ENCODE results near the gene SSUH2. TPM values are rescaled to one million over a fixed set of nuclear protein-coding genes. Genes with fewer than 3 reads are reported as not detected.
A peak's percentile ranks its signal among the peaks of the same experiment; 100 is the strongest.

The SSUH2 gene
- total and polyA plus RNA-seq, 2 of the 4 experiments (the other 2 are of a cell fraction), result 0.10 TPM; not detected in 1

GRCh38 chr3:8618950-8619349 lies 25.6 kb downstream of the SSUH2 start:
- Histone ChIP-seq H3K56ac (ENCODE audit: extremely low read depth, insufficient read depth, low read length) (no peak overlapping the region), H2BK120ac (ENCODE audit: low read depth, low read length) (peak overlapping the region; percentile 82), H3K27ac (ENCODE audit: insufficient read depth, low read length) (peak overlapping the region; percentile 33; the same call in 1 of the 2 replicates), H4K91ac (ENCODE audit: insufficient read depth, low read depth, low read length) (peak overlapping the region; percentile 80), H3K23ac (ENCODE audit: low read depth, low read length) (no peak overlapping the region), H3K9me1 (ENCODE audit: insufficient read depth, low read length) (peaks cover 12% of the 10 kb centered on the region), H3K14ac (replicated peaks; ENCODE audit: low read depth, low read length) (peak overlapping the region; percentile 22; the same call in 1 of the 2 replicates), H2BK5ac (ENCODE audit: low read depth, low read length, poor library complexity, severe bottlenecking) (peak overlapping the region; percentile 61), H4K20me1 (ENCODE audit: insufficient read depth, low read length) (no peaks in the 10 kb centered on the region), H3K9me3 (ENCODE audit: control insufficient read depth, insufficient read depth, low read length) (0 out of 2 replicates have a peak, but pooled peaks cover 2% of the 10 kb centered on the region), H3K36me3 (ENCODE audit: control insufficient read depth, insufficient read depth, low read length) (no peaks in the 10 kb centered on the region), H2BK20ac (ENCODE audit: low read depth, low read length) (peak overlapping the region; percentile 74), H3K4me3 (ENCODE audit: insufficient read depth, low read depth, low read length) (no peak overlapping the region), H4K8ac (ENCODE audit: low read depth in 2 of 2, low read length in 2 of 2) (peak overlapping the region in 1 of 2 experiments; percentile 20; a peak in 3 of 4 replicates), H2AK5ac (ENCODE audit: low read depth, low read length) (peak overlapping the region; percentile 39; the same call in 1 of the 2 replicates), H3K79me1 (ENCODE audit: low read depth in 1 of 2, low read length in 2 of 2) (no peaks in the 10 kb centered on the region), H3K4me1 (ENCODE audit: control insufficient read depth, insufficient read depth, low read length) (peaks cover 25% of the 10 kb centered on the region), H2AFZ (replicated peaks; ENCODE audit: low read length, poor library complexity) (no peak overlapping the region), H3K4me2 (ENCODE audit: low read depth, low read length) (no peak overlapping the region), H4K5ac (ENCODE audit: low read depth, low read length) (peak overlapping the region; percentile 87), H3K18ac (ENCODE audit: low read depth, low read length) (peak overlapping the region; percentile 63), H2BK15ac (ENCODE audit: low read depth, low read length) (peak overlapping the region; percentile 62; the same call in 1 of the 3 replicates), H3K9ac (ENCODE audit: low read depth, low read length) (no peak overlapping the region), H3K27me3 (ENCODE audit: control insufficient read depth, insufficient read depth, low read length) (no peaks in the 10 kb centered on the region), H2AK9ac (replicated peaks; ENCODE audit: low read depth, low read length, poor library complexity) (no peak overlapping the region), H3K4ac (ENCODE audit: low read depth, low read length) (peak overlapping the region; percentile 71)
- no TSS peak for BruUV-seq (replicated peaks)
- TF ChIP-seq CEBPB (IDR thresholded peaks at IDR 0.05; ENCODE audit: low read depth, low read length) (no peak), FOS (IDR thresholded peaks at IDR 0.05; ENCODE audit: low read depth, low read length) (no peak), RCOR1 (IDR thresholded peaks at IDR 0.05; ENCODE audit: insufficient replicate concordance, low read length) (no peak), POLR2A (IDR thresholded peaks at IDR 0.05; ENCODE audit: low read depth, low read length) (no peak), MAZ (IDR thresholded peaks at IDR 0.05; ENCODE audit: borderline replicate concordance, low read depth, low read length) (no peak), BHLHE40 (IDR thresholded peaks at IDR 0.05; ENCODE audit: low read depth, low read length) (no peak), RAD21 (IDR thresholded peaks at IDR 0.05; ENCODE audit: low read length) (no peak), MAFK (IDR thresholded peaks at IDR 0.05; ENCODE audit: low read depth, low read length) (no peak), MXI1 (IDR thresholded peaks at IDR 0.05; ENCODE audit: borderline replicate concordance, low read depth, low read length) (no peak), CHD1 (IDR thresholded peaks at IDR 0.05; ENCODE audit: low read depth, low read length) (no peak), SMC3 (IDR thresholded peaks at IDR 0.05; ENCODE audit: low read depth, low read length) (no peak), NFE2L2 (IDR thresholded peaks at IDR 0.05; ENCODE audit: low read depth, low read length) (no peak)
- TF ChIP-seq, protein P1, sequence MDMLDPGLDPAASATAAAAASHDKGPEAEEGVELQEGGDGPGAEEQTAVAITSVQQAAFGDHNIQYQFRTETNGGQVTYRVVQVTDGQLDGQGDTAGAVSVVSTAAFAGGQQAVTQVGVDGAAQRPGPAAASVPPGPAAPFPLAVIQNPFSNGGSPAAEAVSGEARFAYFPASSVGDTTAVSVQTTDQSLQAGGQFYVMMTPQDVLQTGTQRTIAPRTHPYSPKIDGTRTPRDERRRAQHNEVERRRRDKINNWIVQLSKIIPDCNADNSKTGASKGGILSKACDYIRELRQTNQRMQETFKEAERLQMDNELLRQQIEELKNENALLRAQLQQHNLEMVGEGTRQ (IDR thresholded peaks at IDR 0.05; ENCODE audit: low read depth, low read length), result no peak
- TF ChIP-seq, protein P2, sequence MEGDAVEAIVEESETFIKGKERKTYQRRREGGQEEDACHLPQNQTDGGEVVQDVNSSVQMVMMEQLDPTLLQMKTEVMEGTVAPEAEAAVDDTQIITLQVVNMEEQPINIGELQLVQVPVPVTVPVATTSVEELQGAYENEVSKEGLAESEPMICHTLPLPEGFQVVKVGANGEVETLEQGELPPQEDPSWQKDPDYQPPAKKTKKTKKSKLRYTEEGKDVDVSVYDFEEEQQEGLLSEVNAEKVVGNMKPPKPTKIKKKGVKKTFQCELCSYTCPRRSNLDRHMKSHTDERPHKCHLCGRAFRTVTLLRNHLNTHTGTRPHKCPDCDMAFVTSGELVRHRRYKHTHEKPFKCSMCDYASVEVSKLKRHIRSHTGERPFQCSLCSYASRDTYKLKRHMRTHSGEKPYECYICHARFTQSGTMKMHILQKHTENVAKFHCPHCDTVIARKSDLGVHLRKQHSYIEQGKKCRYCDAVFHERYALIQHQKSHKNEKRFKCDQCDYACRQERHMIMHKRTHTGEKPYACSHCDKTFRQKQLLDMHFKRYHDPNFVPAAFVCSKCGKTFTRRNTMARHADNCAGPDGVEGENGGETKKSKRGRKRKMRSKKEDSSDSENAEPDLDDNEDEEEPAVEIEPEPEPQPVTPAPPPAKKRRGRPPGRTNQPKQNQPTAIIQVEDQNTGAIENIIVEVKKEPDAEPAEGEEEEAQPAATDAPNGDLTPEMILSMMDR (conservative IDR thresholded peaks at IDR 0.05; ENCODE audit: low read depth, low read length), result no peak
- DNase-seq (no peak), ATAC-seq (ENCODE audit: low read depth) (no peak)
- ChIA-PET POLR2A (ENCODE audit: unreplicated experiment) (no interaction called here), CTCF (interaction anchor here (0.5 to 0.7 kb wide), 2 partner anchors 145 to 177 kb away, joined by 3 read pairs; no protein-coding TSS in a partner anchor)
- WGBS, 2 experiments (ENCODE audit: extremely low coverage in 2 of 2, insufficient read length in 1 of 2), result 100% methylated on average over 1 of the region's 4 CpGs; no CpG with 5 or more reads in 1 of the 2 experiments
- in situ Hi-C loops (cut with MboI; ENCODE audit: low sequenced_read_pairs) (no loop called here), intact Hi-C loops (cut with micrococcal nuclease) (no loop called here), dilution Hi-C loops (cut with HindIII; ENCODE audit: low sequenced_read_pairs, unreplicated experiment) (no loop called here)
